Measurements from ENCODE around the gene SLC12A6.

Gene SLC12A6

DNA sequence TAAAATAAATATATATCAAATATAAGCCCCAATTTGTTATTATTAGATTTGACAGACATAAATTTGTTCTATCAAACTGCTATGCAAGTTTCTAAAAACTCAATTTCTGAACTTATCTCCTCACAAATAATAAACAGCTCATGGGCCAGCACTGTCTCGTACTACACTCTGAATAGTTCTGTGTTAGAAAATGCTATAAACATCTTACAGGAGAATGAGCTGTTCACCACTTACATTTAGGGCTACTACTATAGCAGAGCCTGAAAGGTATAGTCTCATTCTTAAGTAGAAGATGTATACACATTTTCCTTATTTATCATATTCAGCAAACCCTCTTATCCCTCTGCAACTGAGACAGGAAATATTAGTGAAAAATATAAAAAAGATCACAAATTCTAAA, 12.6 kb downstream of the SLC12A6 start:
- H4K20me1 ChIP-seq (ENCODE audit: low read depth, low read length) = no peaks in the 10 kb centered on the region
- H3K9me3 ChIP-seq (ENCODE audit: insufficient read depth, low read length) = no peaks in the 10 kb centered on the region
- H3K9ac ChIP-seq (ENCODE audit: low read length) = no peak overlapping the region
- no peaks in the 10 kb centered on the region for H3F3A ChIP-seq (ENCODE audit: insufficient read depth)
- TF ChIP-seq EZH2phosphoT487 (conservative IDR thresholded peaks at IDR 0.05; ENCODE audit: low read length) (no peak), CTCF (IDR thresholded peaks at IDR 0.05; ENCODE audit: insufficient read depth, low read length, poor library complexity, severe bottlenecking) (no peak)
- no peak overlapping the region for H3K4me2 ChIP-seq (ENCODE audit: low read depth, low read length, poor library complexity, severe bottlenecking)
- H3K27ac ChIP-seq (ENCODE audit: low read depth, low read length) = no peak overlapping the region
- no peak overlapping the region for H3K4me3 ChIP-seq (ENCODE audit: insufficient read depth, low read length, poor library complexity, severe bottlenecking)
- H3K79me2 ChIP-seq (ENCODE audit: insufficient read depth, low read length) = no peaks in the 10 kb centered on the region
- no peaks in the 10 kb centered on the region for H3K9me2 ChIP-seq (replicated peaks; ENCODE audit: insufficient read depth, low read length)
- H3K36me3 ChIP-seq (ENCODE audit: low read length) = no peaks in the 10 kb centered on the region
- peaks cover 3% of the 10 kb centered on the region; the same call in 1 of the 2 replicates for H3K27me3 ChIP-seq (ENCODE audit: low read length)
- no peak overlapping the region for H2AFZ ChIP-seq (ENCODE audit: low read depth, low read length, severe bottlenecking)

DNA sequence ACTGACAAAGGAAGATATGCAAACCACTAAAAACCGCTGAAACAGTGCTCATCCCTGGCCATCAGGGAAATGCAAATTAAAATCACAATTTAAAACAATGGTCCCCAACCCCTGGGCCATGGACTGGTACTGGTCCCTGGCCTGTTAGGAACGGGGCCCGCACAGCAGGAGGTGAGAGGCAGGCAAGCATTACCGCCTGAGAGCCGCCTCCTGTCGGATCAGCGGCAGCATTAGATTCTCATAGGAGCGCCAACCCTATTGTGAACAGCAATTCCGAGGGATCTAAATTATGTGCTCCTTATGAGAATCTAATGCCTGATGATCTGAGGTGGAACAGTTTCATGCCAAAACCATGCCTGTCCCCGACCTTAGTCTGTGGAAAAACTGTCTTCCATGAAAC, 14.4 kb downstream of the SLC12A6 start:
- H3K9me2 ChIP-seq (replicated peaks; ENCODE audit: insufficient read depth, low read length) = no peaks in the 10 kb centered on the region
- no peaks in the 10 kb centered on the region for H3F3A ChIP-seq (ENCODE audit: insufficient read depth)
- TF ChIP-seq EZH2phosphoT487 (conservative IDR thresholded peaks at IDR 0.05; ENCODE audit: low read length) (no peak), CTCF (IDR thresholded peaks at IDR 0.05; ENCODE audit: insufficient read depth, low read length, poor library complexity, severe bottlenecking) (no peak)
- no peak overlapping the region for H3K9ac ChIP-seq (ENCODE audit: low read length)
- H3K4me2 ChIP-seq (ENCODE audit: low read depth, low read length, poor library complexity, severe bottlenecking) = no peak overlapping the region
- H3K9me3 ChIP-seq (ENCODE audit: insufficient read depth, low read length) = no peaks in the 10 kb centered on the region
- H3K27me3 ChIP-seq (ENCODE audit: low read length) = peaks cover 3% of the 10 kb centered on the region; the same call in 1 of the 2 replicates
- H4K20me1 ChIP-seq (ENCODE audit: low read depth, low read length) = no peaks in the 10 kb centered on the region
- H3K4me3 ChIP-seq (ENCODE audit: insufficient read depth, low read length, poor library complexity, severe bottlenecking) = no peak overlapping the region
- no peak overlapping the region for H2AFZ ChIP-seq (ENCODE audit: low read depth, low read length, severe bottlenecking)
- no peak overlapping the region for H3K27ac ChIP-seq (ENCODE audit: low read depth, low read length)
- H3K36me3 ChIP-seq (ENCODE audit: low read length) = no peaks in the 10 kb centered on the region
- H3K79me2 ChIP-seq (ENCODE audit: insufficient read depth, low read length) = no peaks in the 10 kb centered on the region

GRCh38 chr15:34318277-34319079, 19.1 kb downstream of the SLC12A6 start:
- Histone ChIP-seq H2AFZ (ENCODE audit: low read depth, low read length, severe bottlenecking) (peak overlapping the region; percentile 17), H3K79me2 (ENCODE audit: insufficient read depth, low read length) (no peaks in the 10 kb centered on the region), H3F3A (ENCODE audit: insufficient read depth) (no peaks in the 10 kb centered on the region), H3K9me2 (replicated peaks; ENCODE audit: insufficient read depth, low read length) (no peaks in the 10 kb centered on the region), H3K27ac (ENCODE audit: low read depth, low read length) (no peak overlapping the region), H3K4me2 (ENCODE audit: low read depth, low read length, poor library complexity, severe bottlenecking) (peak overlapping the region; percentile 59), H4K20me1 (ENCODE audit: low read depth, low read length) (no peaks in the 10 kb centered on the region), H3K9me3 (ENCODE audit: insufficient read depth, low read length) (no peaks in the 10 kb centered on the region), H3K36me3 (ENCODE audit: low read length) (no peaks in the 10 kb centered on the region), H3K4me3 (ENCODE audit: insufficient read depth, low read length, poor library complexity, severe bottlenecking) (peak overlapping the region; percentile 32), H3K9ac (ENCODE audit: low read length) (peak overlapping the region; percentile 27), H3K27me3 (ENCODE audit: low read length) (no peaks in the 10 kb centered on the region)
- TF ChIP-seq EZH2phosphoT487 (conservative IDR thresholded peaks at IDR 0.05; ENCODE audit: low read length) = no peak
- TF ChIP-seq CTCF (IDR thresholded peaks at IDR 0.05; ENCODE audit: insufficient read depth, low read length, poor library complexity, severe bottlenecking) = no peak
